GM21717 (cell line): Measurements from ENCODE around the gene PXK.
"Not testable (repeated sequence)": the region's sequence is repeated elsewhere in the genome, so short reads cannot be mapped to it uniquely, and the experiment has no call there.

Source experiments
- ATAC-seq: cut with Tn5 transposase; IDR thresholded peaks from one replicate; pipeline ENCODE4 v1.9.1; 2021; ENCODE audit warnings: mild to moderate bottlenecking, moderate library complexity; ENCODE audit not compliant: unreplicated experiment

The PXK gene

DNA sequence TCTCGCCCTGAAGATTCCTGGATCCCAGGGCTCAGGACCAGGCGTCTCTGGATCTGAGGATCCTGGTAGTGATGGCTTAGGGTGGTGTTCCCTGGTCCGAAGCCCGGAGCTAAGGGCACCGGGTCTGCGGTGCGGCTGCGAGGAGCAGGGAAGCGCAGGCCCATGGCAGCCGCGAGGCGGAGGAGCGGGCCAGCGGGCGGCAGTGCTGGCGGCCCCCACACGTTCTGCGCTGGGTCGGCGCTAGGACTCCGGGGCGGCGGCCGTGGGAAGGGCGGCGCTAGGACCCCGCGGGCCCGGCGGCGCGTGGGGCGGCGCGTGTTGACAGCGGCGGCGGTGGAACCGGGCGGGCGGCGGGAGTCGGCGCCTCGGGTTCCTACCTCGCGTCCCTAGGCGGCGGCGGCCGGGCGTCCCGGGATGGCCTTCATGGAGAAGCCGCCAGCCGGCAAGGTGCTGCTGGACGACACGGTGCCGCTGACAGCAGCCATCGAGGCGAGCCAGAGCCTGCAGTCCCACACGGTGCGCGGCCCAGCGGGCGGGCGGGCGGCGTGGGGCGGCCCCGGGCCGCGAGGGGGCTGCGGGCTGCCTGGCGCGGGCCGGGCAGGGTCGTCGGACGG is at the start of gene PXK:
TSS of gene PXK (plus strand) at position 318 of the 614 bp plus-strand sequence. CDS start at position 415, 97 bp downstream.
- peak; percentile 93 for ATAC-seq

GRCh38 chr3:58285334-58285733 is 47.4 kb upstream of the PXK start:
- ATAC-seq = no peak

DNA sequence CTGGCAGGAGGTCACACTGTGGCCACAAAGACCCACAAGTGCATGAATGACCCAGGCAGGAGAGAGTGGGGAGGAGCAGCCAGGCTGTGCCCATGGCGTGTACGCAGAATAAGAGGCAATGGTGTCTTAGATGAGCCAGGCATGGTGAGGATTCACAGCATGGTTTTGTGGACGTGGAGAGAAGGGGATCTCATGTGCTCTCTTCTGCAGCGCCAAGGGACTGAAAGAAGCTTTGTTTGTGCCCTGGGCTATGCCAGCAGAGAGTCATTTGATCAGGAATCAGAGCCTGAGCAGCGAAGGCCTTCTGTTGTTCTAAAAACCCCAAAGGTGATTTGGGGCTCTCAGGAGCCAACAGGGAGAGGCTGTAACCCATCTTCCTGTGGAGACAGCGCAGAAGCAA is 45.3 kb upstream of the PXK start:
- ATAC-seq = no peak

- ATAC-seq = no peak
Measured at GRCh38 chr3:58288011-58288728, 44.5 kb upstream of the PXK start.

- ATAC-seq = not testable (repeated sequence)
Measured at GRCh38 chr3:58288964-58289613, 43.6 kb upstream of the PXK start.

DNA sequence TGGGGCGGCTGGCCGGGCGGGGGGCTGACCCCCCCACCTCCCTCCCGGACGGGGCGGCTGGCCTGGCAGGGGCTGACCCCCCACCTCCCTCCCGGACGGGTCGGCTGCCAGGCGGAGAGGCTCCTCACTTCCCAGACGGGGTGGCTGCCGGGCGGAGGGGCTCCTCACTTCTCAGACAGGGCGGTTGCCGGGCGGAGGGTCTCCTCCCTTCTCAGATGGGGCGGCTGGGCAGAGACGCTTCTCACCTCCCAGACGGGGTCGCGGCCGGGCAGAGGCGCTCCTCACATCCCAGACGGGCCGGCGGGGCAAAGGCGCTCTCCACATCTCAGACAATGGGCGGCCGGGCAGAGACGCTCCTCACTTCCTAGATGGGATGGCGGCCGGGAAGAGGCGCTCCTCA is 42.2 kb upstream of the PXK start:
- ATAC-seq = not testable (repeated sequence)

GRCh38 chr3:58291671-58292338 is 40.9 kb upstream of the PXK start:
- ATAC-seq = no peak

DNA sequence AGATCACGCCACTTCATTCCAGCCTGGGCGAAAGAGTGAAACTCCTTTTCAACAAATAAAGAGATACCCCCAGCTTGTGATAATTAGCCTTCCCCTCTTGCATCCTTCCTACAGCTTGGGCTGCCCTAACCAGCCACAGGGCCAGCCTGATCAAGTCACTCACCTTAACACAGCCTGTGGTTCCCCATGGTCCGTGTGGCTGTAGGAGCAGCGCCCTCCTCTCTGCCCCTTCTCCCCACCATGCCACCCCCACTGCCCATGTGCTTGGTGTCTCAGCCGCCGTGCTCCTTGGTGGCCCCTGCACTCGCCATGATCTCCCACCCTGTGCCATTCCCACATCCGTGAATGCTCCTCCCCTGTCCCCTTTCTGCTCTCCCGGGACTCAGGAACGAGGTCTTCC is 39.8 kb upstream of the PXK start:
- no peak for ATAC-seq

- no peak for ATAC-seq
Measured at GRCh38 chr3:58293516-58293915, 39.2 kb upstream of the PXK start.

- no peak for ATAC-seq
Measured at GRCh38 chr3:58296269-58296668, 36.4 kb upstream of the PXK start.

DNA sequence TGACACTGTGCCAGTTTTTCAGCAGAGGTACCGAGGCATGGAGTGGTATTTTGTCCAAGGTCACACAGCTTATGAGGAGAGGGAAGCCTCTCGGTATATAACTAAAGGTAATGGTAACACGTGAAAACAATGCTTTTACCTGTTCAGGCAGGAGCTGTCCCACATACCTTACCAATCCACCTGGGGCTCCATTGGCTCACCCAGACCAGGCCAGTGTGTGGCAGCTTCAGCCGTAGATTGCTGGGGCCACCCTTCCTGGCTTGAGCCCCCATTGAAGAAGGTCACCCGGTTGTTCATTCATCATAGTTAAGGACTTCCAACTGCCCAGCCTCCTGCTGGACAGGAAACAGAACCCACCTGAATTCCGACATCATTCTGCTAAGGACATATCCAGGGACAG is 35.8 kb upstream of the PXK start:
- no peak for ATAC-seq

GRCh38 chr3:58298190-58298589 is 34.5 kb upstream of the PXK start:
- ATAC-seq = no peak

DNA sequence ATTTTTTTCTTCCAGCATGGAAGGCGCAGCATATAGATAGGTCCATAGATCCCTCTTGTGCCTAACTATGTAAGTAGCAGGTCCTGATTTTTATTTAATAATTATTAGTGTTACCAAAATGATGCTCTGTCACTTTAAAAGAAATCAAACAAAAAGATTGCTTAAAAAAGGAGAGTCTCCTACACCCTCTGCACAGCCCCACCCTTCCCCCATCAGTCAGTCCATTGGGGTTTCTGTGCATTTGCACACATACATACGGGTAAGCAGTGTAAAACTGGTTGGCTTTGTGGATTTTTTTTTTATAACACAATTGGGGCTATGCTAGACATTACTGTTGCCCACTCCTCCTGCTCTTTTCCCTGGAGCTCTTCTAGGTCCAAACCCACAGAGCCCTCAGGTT is 33.6 kb upstream of the PXK start:
- no peak for ATAC-seq

DNA sequence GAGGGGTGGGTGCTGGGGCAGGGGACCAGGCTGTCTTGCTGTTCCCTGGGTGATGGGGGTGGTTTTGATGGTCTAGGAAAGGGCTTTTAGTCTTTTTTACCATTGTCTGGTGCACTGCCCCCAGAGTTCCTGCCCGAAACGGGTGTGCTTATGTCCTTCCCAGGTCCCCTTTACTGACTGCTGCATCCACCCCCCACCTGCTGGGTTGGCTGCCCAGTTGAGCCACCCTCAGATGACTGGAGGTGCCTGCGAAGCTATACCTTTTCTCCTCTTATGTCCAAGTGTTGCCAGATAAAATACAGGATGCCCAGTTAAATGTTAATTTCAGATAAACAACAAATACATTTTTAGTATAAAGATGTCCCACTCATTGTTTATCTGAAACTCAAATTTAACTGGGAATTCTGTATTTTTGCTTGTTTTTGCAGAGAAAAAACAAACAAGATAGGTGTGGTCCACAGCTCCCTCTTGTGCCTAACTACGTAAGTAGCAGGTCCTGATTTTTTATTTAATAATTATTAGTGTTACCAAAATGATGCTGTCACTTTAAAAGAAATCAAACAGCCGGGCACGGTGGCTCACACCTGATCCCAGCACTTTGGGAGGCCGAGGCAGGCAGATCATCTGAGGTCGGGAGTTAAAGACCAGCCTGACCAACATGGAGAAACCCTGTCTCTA is 32.7 kb upstream of the PXK start:
- ATAC-seq = no peak

- peak; percentile 89 for ATAC-seq
Measured at GRCh38 chr3:58305882-58306711, 26.6 kb upstream of the PXK start, which contains the start of the genes HTD2 and RPP14. Gene HTD2, plus strand, starts transcription at chr3:58306520. Its CDS starts 11,094 bp downstream, at chr3:58317614. Gene RPP14, plus strand, starts transcription at chr3:58306245. Its CDS starts 4,085 bp downstream, at chr3:58310330.

- no peak for ATAC-seq
Measured at GRCh38 chr3:58307639-58308215, 25.0 kb upstream of the PXK start.

- ATAC-seq = no peak
Measured at GRCh38 chr3:58308728-58309127, 24.0 kb upstream of the PXK start.

GRCh38 chr3:58317811-58318210 is 14.9 kb upstream of the PXK start:
- no peak for ATAC-seq

- ATAC-seq = no peak
Measured at GRCh38 chr3:58321791-58322190, 10.9 kb upstream of the PXK start.

DNA sequence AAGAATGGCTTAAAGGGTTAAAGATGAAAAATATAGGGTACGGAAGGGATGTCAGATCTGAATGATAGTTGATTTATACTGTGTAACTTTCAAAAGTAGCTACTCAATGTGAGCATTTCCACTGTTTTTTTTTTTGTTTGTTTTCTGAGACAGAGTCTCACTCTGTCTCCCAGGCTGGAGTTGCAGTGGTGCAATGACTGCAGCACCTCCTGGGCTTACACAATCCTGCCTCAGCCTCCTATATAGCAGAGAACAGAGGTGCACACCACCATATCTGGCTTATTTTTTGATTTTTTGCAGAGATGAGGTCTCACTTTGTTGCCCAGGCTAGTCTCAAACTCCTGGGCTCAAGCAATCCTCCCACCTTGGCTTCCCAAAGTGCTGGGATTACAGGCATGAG is 9.9 kb upstream of the PXK start:
- ATAC-seq = no peak
